Memory B cell (primary cell): ENCODE data around the gene ZNF827.
A peak's percentile ranks its signal among the peaks of the same experiment; 100 is the strongest.

ENCODE experiments used
- ATAC-seq: fragments of 150-1000 bp; cut with Tn5 transposase; 2 replicates; pipeline ENCODE4 v1.10.0; 2021; ENCODE audit warnings: low read depth, mild to moderate bottlenecking, moderate library complexity
- DNase-seq, 2 donors: peaks; one replicate each; pipeline ENCODE4 v3.0.0; 2022; ENCODE audit warnings: low spot score in 2 of 2
- H3K27ac Mint-ChIP-seq: one replicate; pipeline ENCODE4 v1.8.0; 2022; ENCODE audit warnings: mild to moderate bottlenecking, moderate library complexity, mixed read lengths
- H3K27me3 Mint-ChIP-seq: one replicate; pipeline ENCODE4 v1.8.0; 2022; ENCODE audit warnings: mixed read lengths
- H3K36me3 Mint-ChIP-seq: one replicate; pipeline ENCODE4 v1.8.0; 2022; ENCODE audit warnings: mild to moderate bottlenecking, mixed read lengths
- H3K4me1 Mint-ChIP-seq: one replicate; pipeline ENCODE4 v1.8.0; 2022; ENCODE audit warnings: mixed read lengths
- H3K4me3 Mint-ChIP-seq: one replicate; pipeline ENCODE4 v1.8.0; 2022; ENCODE audit warnings: mild to moderate bottlenecking, moderate library complexity, mixed read lengths
- H3K9me3 Mint-ChIP-seq: one replicate; pipeline ENCODE4 v1.8.0; 2022; ENCODE audit warnings: mixed read lengths

The ZNF827 gene

GRCh38 chr4:145815027-145815612, 123.5 kb downstream of the ZNF827 start:
- Mint-ChIP-seq H3K27me3 (no peaks in the 10 kb centered on the region), H3K36me3 (peaks cover 53% of the 10 kb centered on the region), H3K9me3 (peaks cover 2% of the 10 kb centered on the region), H3K4me1 (no peaks in the 10 kb centered on the region), H3K27ac (peak overlapping the region; percentile 36), H3K4me3 (no peak overlapping the region)
- no peak for ATAC-seq
- DNase-seq = no peak

GRCh38 chr4:145814246-145814645, 124.4 kb downstream of the ZNF827 start:
- peaks cover 53% of the 10 kb centered on the region for H3K36me3 Mint-ChIP-seq
- H3K4me1 Mint-ChIP-seq = no peaks in the 10 kb centered on the region
- DNase-seq = no peak
- peaks cover 2% of the 10 kb centered on the region for H3K9me3 Mint-ChIP-seq
- H3K27ac Mint-ChIP-seq = peak overlapping the region; percentile 36
- H3K27me3 Mint-ChIP-seq = no peaks in the 10 kb centered on the region
- no peak for ATAC-seq
- H3K4me3 Mint-ChIP-seq = no peak overlapping the region

- Mint-ChIP-seq H3K9me3 (peaks cover 2% of the 10 kb centered on the region), H3K27ac (no peak overlapping the region), H3K4me1 (peaks cover 2% of the 10 kb centered on the region), H3K4me3 (no peak overlapping the region), H3K36me3 (peaks cover 52% of the 10 kb centered on the region), H3K27me3 (no peaks in the 10 kb centered on the region)
- ATAC-seq (no peak), DNase-seq (no peak)
Measured at GRCh38 chr4:145812919-145813318, 125.7 kb downstream of the ZNF827 start.

- Mint-ChIP-seq H3K36me3 (peaks cover 31% of the 10 kb centered on the region), H3K4me1 (peaks cover 2% of the 10 kb centered on the region), H3K27ac (no peak overlapping the region), H3K4me3 (no peak overlapping the region), H3K27me3 (no peaks in the 10 kb centered on the region), H3K9me3 (peaks cover 2% of the 10 kb centered on the region)
- ATAC-seq (no peak), DNase-seq (no peak)
Measured at GRCh38 chr4:145808848-145809512, 129.6 kb downstream of the ZNF827 start.

- Mint-ChIP-seq H3K9me3 (peaks cover 2% of the 10 kb centered on the region), H3K27ac (peak overlapping the region; percentile 8), H3K4me3 (no peak overlapping the region), H3K27me3 (no peaks in the 10 kb centered on the region), H3K4me1 (peaks cover 2% of the 10 kb centered on the region), H3K36me3 (peaks cover 27% of the 10 kb centered on the region)
- DNase-seq (no peak), ATAC-seq (no peak)
Measured at GRCh38 chr4:145808021-145808650, 130.5 kb downstream of the ZNF827 start.

- peaks cover 2% of the 10 kb centered on the region for H3K9me3 Mint-ChIP-seq
- H3K4me1 Mint-ChIP-seq = peaks cover 2% of the 10 kb centered on the region
- H3K4me3 Mint-ChIP-seq = no peak overlapping the region
- no peaks in the 10 kb centered on the region for H3K27me3 Mint-ChIP-seq
- no peak overlapping the region for H3K27ac Mint-ChIP-seq
- DNase-seq (no peak), ATAC-seq (no peak)
- H3K36me3 Mint-ChIP-seq = peaks cover 16% of the 10 kb centered on the region
Measured at GRCh38 chr4:145805490-145805889, 133.1 kb downstream of the ZNF827 start.

GRCh38 chr4:145804116-145804515, 134.5 kb downstream of the ZNF827 start:
- no peak for DNase-seq
- peaks cover 13% of the 10 kb centered on the region for H3K36me3 Mint-ChIP-seq
- no peak overlapping the region for H3K27ac Mint-ChIP-seq
- H3K4me1 Mint-ChIP-seq = peaks cover 4% of the 10 kb centered on the region
- no peaks in the 10 kb centered on the region for H3K27me3 Mint-ChIP-seq
- no peak overlapping the region for H3K4me3 Mint-ChIP-seq
- H3K9me3 Mint-ChIP-seq = no peaks in the 10 kb centered on the region
- no peak for ATAC-seq

GRCh38 chr4:145799223-145799622, 139.4 kb downstream of the ZNF827 start:
- DNase-seq = no peak
- H3K4me1 Mint-ChIP-seq = peaks cover 2% of the 10 kb centered on the region

GRCh38 chr4:145797278-145797677, 141.3 kb downstream of the ZNF827 start:
- Mint-ChIP-seq H3K36me3 (peaks cover 22% of the 10 kb centered on the region), H3K4me3 (no peak overlapping the region)

More at GRCh38 chr4:145799223-145799622, 139.4 kb downstream of the ZNF827 start:
- peaks cover 17% of the 10 kb centered on the region for H3K36me3 Mint-ChIP-seq
- H3K27me3 Mint-ChIP-seq = no peaks in the 10 kb centered on the region
- H3K9me3 Mint-ChIP-seq = no peaks in the 10 kb centered on the region
- H3K27ac Mint-ChIP-seq = no peak overlapping the region
- no peak for ATAC-seq
- no peak overlapping the region for H3K4me3 Mint-ChIP-seq

GRCh38 chr4:145796346-145796745, 142.3 kb downstream of the ZNF827 start:
- peaks cover 2% of the 10 kb centered on the region for H3K4me1 Mint-ChIP-seq
- no peak overlapping the region for H3K27ac Mint-ChIP-seq
- ATAC-seq (no peak), DNase-seq (no peak)
- H3K36me3 Mint-ChIP-seq = peaks cover 25% of the 10 kb centered on the region
- H3K4me3 Mint-ChIP-seq = no peak overlapping the region
- H3K27me3 Mint-ChIP-seq = no peaks in the 10 kb centered on the region
- H3K9me3 Mint-ChIP-seq = no peaks in the 10 kb centered on the region

More at GRCh38 chr4:145797278-145797677, 141.3 kb downstream of the ZNF827 start:
- ATAC-seq = no peak
- no peak overlapping the region for H3K27ac Mint-ChIP-seq
- no peaks in the 10 kb centered on the region for H3K9me3 Mint-ChIP-seq
- DNase-seq = no peak
- H3K27me3 Mint-ChIP-seq = no peaks in the 10 kb centered on the region
- peaks cover 2% of the 10 kb centered on the region for H3K4me1 Mint-ChIP-seq

GRCh38 chr4:145795521-145795920, 143.1 kb downstream of the ZNF827 start:
- ATAC-seq = no peak

GRCh38 chr4:145792429-145792828, 146.2 kb downstream of the ZNF827 start:
- no peaks in the 10 kb centered on the region for H3K9me3 Mint-ChIP-seq
- H3K4me1 Mint-ChIP-seq = no peaks in the 10 kb centered on the region
- DNase-seq = no peak
- H3K4me3 Mint-ChIP-seq = no peak overlapping the region
- ATAC-seq = no peak
- H3K36me3 Mint-ChIP-seq = peaks cover 18% of the 10 kb centered on the region
- no peaks in the 10 kb centered on the region for H3K27me3 Mint-ChIP-seq
- H3K27ac Mint-ChIP-seq = no peak overlapping the region

More at GRCh38 chr4:145795521-145795920, 143.1 kb downstream of the ZNF827 start:
- no peak overlapping the region for H3K27ac Mint-ChIP-seq
- H3K27me3 Mint-ChIP-seq = no peaks in the 10 kb centered on the region
- peaks cover 25% of the 10 kb centered on the region for H3K36me3 Mint-ChIP-seq
- H3K9me3 Mint-ChIP-seq = no peaks in the 10 kb centered on the region
- no peak overlapping the region for H3K4me3 Mint-ChIP-seq
- DNase-seq = no peak
- H3K4me1 Mint-ChIP-seq = peaks cover 2% of the 10 kb centered on the region

- Mint-ChIP-seq H3K9me3 (no peaks in the 10 kb centered on the region), H3K4me1 (no peaks in the 10 kb centered on the region), H3K27ac (no peak overlapping the region), H3K36me3 (peaks cover 18% of the 10 kb centered on the region), H3K27me3 (no peaks in the 10 kb centered on the region), H3K4me3 (no peak overlapping the region)
- no peak for DNase-seq
- ATAC-seq = no peak
Measured at GRCh38 chr4:145791988-145792387, 146.6 kb downstream of the ZNF827 start.

GRCh38 chr4:145788755-145789154, 149.9 kb downstream of the ZNF827 start:
- Mint-ChIP-seq H3K9me3 (peaks cover 3% of the 10 kb centered on the region), H3K4me3 (no peak overlapping the region), H3K27me3 (no peaks in the 10 kb centered on the region), H3K4me1 (no peaks in the 10 kb centered on the region), H3K36me3 (peaks cover 18% of the 10 kb centered on the region), H3K27ac (no peak overlapping the region)
- ATAC-seq (no peak), DNase-seq (no peak)
